ENCODE results near the gene RAB40B.

- TF ChIP-seq POLR2A (IDR thresholded peaks at IDR 0.05; ENCODE audit: low read depth, low read length) = no peak
- no peak for TF ChIP-seq POLR2AphosphoS5 (IDR thresholded peaks at IDR 0.05; ENCODE audit: low read depth, low read length)
- TF ChIP-seq TAF1 (IDR thresholded peaks at IDR 0.05; ENCODE audit: low read depth, low read length) = no peak
- TF ChIP-seq PAX5 (IDR thresholded peaks at IDR 0.05; ENCODE audit: insufficient read depth, low read length, severe bottlenecking) = no peak
- no peak for TF ChIP-seq SPI1 (IDR thresholded peaks at IDR 0.05; ENCODE audit: low read depth, low read length)
- TF ChIP-seq POU2F2 (IDR thresholded peaks at IDR 0.05; ENCODE audit: low read depth, low read length) = no peak
Observed at GRCh38 chr17:82681547-82681946, 17.0 kb downstream of the RAB40B start.

Data from GM12891 (cell line).